Measurements from ENCODE around the gene DOK5. TPM values are rescaled to one million over a fixed set of nuclear protein-coding genes. Genes with fewer than 3 reads are reported as not detected.

Gene DOK5
- total and polyA plus RNA-seq, 5 donors from 2014 or later = 0.11 to 0.36 (median 0.26) TPM; not detected in 2

GRCh38 chr20:54560357-54560756 is 85.0 kb downstream of the DOK5 start:
- H3K27me3 Mint-ChIP-seq = peaks cover 4% of the 10 kb centered on the region
- no peak overlapping the region for H3K4me3 Mint-ChIP-seq
- no peaks in the 10 kb centered on the region for H3K4me1 ChIP-seq (ENCODE audit: control insufficient read depth, insufficient read depth, low read length, poor library complexity, severe bottlenecking)
- ATAC-seq (ENCODE audit: low read depth in 2 of 2) (no peak), DNase-seq (no peak)
- no peaks in the 10 kb centered on the region for H3K27me3 ChIP-seq (ENCODE audit: control insufficient read depth, insufficient read depth, low read length)
- no peaks in the 10 kb centered on the region for H3K36me3 ChIP-seq (ENCODE audit: control insufficient read depth, insufficient read depth, low read length)
- H3K4me3 ChIP-seq (ENCODE audit: low read depth, low read length) = no peak overlapping the region
- peaks cover 0 to 4% (median 0%) of the 10 kb centered on the region in 7 donors for H3K9me3 Mint-ChIP-seq
- H3K36me3 Mint-ChIP-seq = no peaks in the 10 kb centered on the region
- H3K4me1 Mint-ChIP-seq = no peaks in the 10 kb centered on the region
- H3K9me3 ChIP-seq (ENCODE audit: control insufficient read depth in 2 of 2, low read length in 2 of 2) = no peaks in the 10 kb centered on the region
- H3K27ac ChIP-seq (ENCODE audit: insufficient read depth, low read length, poor library complexity, severe bottlenecking) = no peak overlapping the region
- H3K27ac Mint-ChIP-seq = no peak overlapping the region

GRCh38 chr20:54565255-54565654 is 89.9 kb downstream of the DOK5 start:
- no peaks in the 10 kb centered on the region for H3K36me3 ChIP-seq (ENCODE audit: control insufficient read depth, insufficient read depth, low read length)
- H3K36me3 Mint-ChIP-seq = no peaks in the 10 kb centered on the region
- H3K9me3 Mint-ChIP-seq = peaks cover 0 to 4% (median 0%) of the 10 kb centered on the region in 7 donors
- no peaks in the 10 kb centered on the region for H3K27me3 ChIP-seq (ENCODE audit: control insufficient read depth, insufficient read depth, low read length)
- ATAC-seq (ENCODE audit: low read depth in 2 of 2) (no peak), DNase-seq (no peak)
- no peak overlapping the region for H3K4me3 ChIP-seq (ENCODE audit: low read depth, low read length)
- H3K27ac Mint-ChIP-seq = no peak overlapping the region
- H3K4me1 Mint-ChIP-seq = no peaks in the 10 kb centered on the region
- no peak overlapping the region for H3K4me3 Mint-ChIP-seq
- H3K9me3 ChIP-seq (ENCODE audit: control insufficient read depth in 2 of 2, low read length in 2 of 2) = no peaks in the 10 kb centered on the region
- H3K4me1 ChIP-seq (ENCODE audit: control insufficient read depth, insufficient read depth, low read length, poor library complexity, severe bottlenecking) = no peaks in the 10 kb centered on the region
- no peaks in the 10 kb centered on the region for H3K27me3 Mint-ChIP-seq
- H3K27ac ChIP-seq (ENCODE audit: insufficient read depth, low read length, poor library complexity, severe bottlenecking) = no peak overlapping the region

GRCh38 chr20:54566031-54566688 is 90.8 kb downstream of the DOK5 start:
- Histone ChIP-seq H3K27me3 (ENCODE audit: control insufficient read depth, insufficient read depth, low read length) (no peaks in the 10 kb centered on the region), H3K27ac (ENCODE audit: insufficient read depth, low read length, poor library complexity, severe bottlenecking) (no peak overlapping the region), H3K9me3 (ENCODE audit: control insufficient read depth in 2 of 2, low read length in 2 of 2) (no peaks in the 10 kb centered on the region), H3K4me1 (ENCODE audit: control insufficient read depth, insufficient read depth, low read length, poor library complexity, severe bottlenecking) (no peaks in the 10 kb centered on the region), H3K36me3 (ENCODE audit: control insufficient read depth, insufficient read depth, low read length) (no peaks in the 10 kb centered on the region), H3K4me3 (ENCODE audit: low read depth, low read length) (no peak overlapping the region)
- H3K4me1 Mint-ChIP-seq = no peaks in the 10 kb centered on the region
- no peak overlapping the region for H3K4me3 Mint-ChIP-seq
- no peaks in the 10 kb centered on the region for H3K27me3 Mint-ChIP-seq
- H3K27ac Mint-ChIP-seq = no peak overlapping the region
- peaks cover 0 to 2% (median 0%) of the 10 kb centered on the region in 7 donors for H3K9me3 Mint-ChIP-seq
- DNase-seq (no peak), ATAC-seq (ENCODE audit: low read depth in 2 of 2) (no peak)
- no peaks in the 10 kb centered on the region for H3K36me3 Mint-ChIP-seq

- Mint-ChIP-seq H3K4me3 (no peak overlapping the region), H3K4me1 (no peaks in the 10 kb centered on the region), H3K27me3 (no peaks in the 10 kb centered on the region), H3K27ac (no peak overlapping the region), H3K36me3 (no peaks in the 10 kb centered on the region), H3K9me3 (peaks cover 0 to 2% (median 0%) of the 10 kb centered on the region in 7 donors)
- Histone ChIP-seq H3K4me1 (ENCODE audit: control insufficient read depth, insufficient read depth, low read length, poor library complexity, severe bottlenecking) (no peaks in the 10 kb centered on the region), H3K27me3 (ENCODE audit: control insufficient read depth, insufficient read depth, low read length) (no peaks in the 10 kb centered on the region), H3K36me3 (ENCODE audit: control insufficient read depth, insufficient read depth, low read length) (no peaks in the 10 kb centered on the region), H3K4me3 (ENCODE audit: low read depth, low read length) (no peak overlapping the region), H3K27ac (ENCODE audit: insufficient read depth, low read length, poor library complexity, severe bottlenecking) (no peak overlapping the region), H3K9me3 (ENCODE audit: control insufficient read depth in 2 of 2, low read length in 2 of 2) (no peaks in the 10 kb centered on the region)
- no peak for ATAC-seq (ENCODE audit: low read depth in 2 of 2)
- no peak for DNase-seq
Measured at GRCh38 chr20:54570561-54570960, 95.2 kb downstream of the DOK5 start.

- Histone ChIP-seq H3K36me3 (ENCODE audit: control insufficient read depth, insufficient read depth, low read length) (no peaks in the 10 kb centered on the region), H3K27ac (ENCODE audit: insufficient read depth, low read length, poor library complexity, severe bottlenecking) (no peak overlapping the region), H3K4me1 (ENCODE audit: control insufficient read depth, insufficient read depth, low read length, poor library complexity, severe bottlenecking) (no peaks in the 10 kb centered on the region), H3K27me3 (ENCODE audit: control insufficient read depth, insufficient read depth, low read length) (no peaks in the 10 kb centered on the region), H3K4me3 (ENCODE audit: low read depth, low read length) (no peak overlapping the region), H3K9me3 (ENCODE audit: control insufficient read depth in 2 of 2, low read length in 2 of 2) (no peaks in the 10 kb centered on the region)
- Mint-ChIP-seq H3K9me3 (peaks cover 0 to 2% (median 0%) of the 10 kb centered on the region in 7 donors), H3K36me3 (no peaks in the 10 kb centered on the region), H3K27me3 (no peaks in the 10 kb centered on the region), H3K4me3 (no peak overlapping the region), H3K27ac (no peak overlapping the region), H3K4me1 (no peaks in the 10 kb centered on the region)
- ATAC-seq (ENCODE audit: low read depth in 2 of 2) (no peak), DNase-seq (no peak)
Measured at GRCh38 chr20:54572665-54573435, 97.5 kb downstream of the DOK5 start.

GRCh38 chr20:54573838-54574237 is 98.4 kb downstream of the DOK5 start:
- DNase-seq = no peak

GRCh38 chr20:54576518-54576917 is 101.1 kb downstream of the DOK5 start:
- Mint-ChIP-seq H3K36me3 (no peaks in the 10 kb centered on the region), H3K4me1 (no peaks in the 10 kb centered on the region), H3K27ac (no peak overlapping the region), H3K27me3 (no peaks in the 10 kb centered on the region), H3K9me3 (peaks cover 0 to 2% (median 0%) of the 10 kb centered on the region in 7 donors), H3K4me3 (no peak overlapping the region)
- no peak overlapping the region for H3K4me3 ChIP-seq (ENCODE audit: low read depth, low read length)
- H3K27ac ChIP-seq (ENCODE audit: insufficient read depth, low read length, poor library complexity, severe bottlenecking) = no peak overlapping the region
- H3K27me3 ChIP-seq (ENCODE audit: control insufficient read depth, insufficient read depth, low read length) = no peaks in the 10 kb centered on the region
- H3K9me3 ChIP-seq (ENCODE audit: control insufficient read depth in 2 of 2, low read length in 2 of 2) = no peaks in the 10 kb centered on the region
- no peak for ATAC-seq (ENCODE audit: low read depth in 2 of 2)
- no peaks in the 10 kb centered on the region for H3K4me1 ChIP-seq (ENCODE audit: control insufficient read depth, insufficient read depth, low read length, poor library complexity, severe bottlenecking)
- no peak for DNase-seq
- no peaks in the 10 kb centered on the region for H3K36me3 ChIP-seq (ENCODE audit: control insufficient read depth, insufficient read depth, low read length)

More at GRCh38 chr20:54573838-54574237, 98.4 kb downstream of the DOK5 start:
- Mint-ChIP-seq H3K9me3 (peaks cover 0 to 2% (median 0%) of the 10 kb centered on the region in 7 donors), H3K4me1 (no peaks in the 10 kb centered on the region), H3K4me3 (no peak overlapping the region), H3K27ac (no peak overlapping the region), H3K27me3 (no peaks in the 10 kb centered on the region), H3K36me3 (no peaks in the 10 kb centered on the region)
- no peak for ATAC-seq (ENCODE audit: low read depth in 2 of 2)
- H3K36me3 ChIP-seq (ENCODE audit: control insufficient read depth, insufficient read depth, low read length) = no peaks in the 10 kb centered on the region
- H3K9me3 ChIP-seq (ENCODE audit: control insufficient read depth in 2 of 2, low read length in 2 of 2) = no peaks in the 10 kb centered on the region
- H3K27ac ChIP-seq (ENCODE audit: insufficient read depth, low read length, poor library complexity, severe bottlenecking) = no peak overlapping the region
- no peaks in the 10 kb centered on the region for H3K4me1 ChIP-seq (ENCODE audit: control insufficient read depth, insufficient read depth, low read length, poor library complexity, severe bottlenecking)
- no peak overlapping the region for H3K4me3 ChIP-seq (ENCODE audit: low read depth, low read length)
- no peaks in the 10 kb centered on the region for H3K27me3 ChIP-seq (ENCODE audit: control insufficient read depth, insufficient read depth, low read length)

Measured in CD4-positive, CD25-positive, alpha-beta regulatory T cell (primary cell).